Activated CD4-positive, alpha-beta T cell treated with anti-CD3 and anti-CD28 coated beads, Interleukin-2, amount 10 ng/mL, durations not matched to agents 7 days and 5 days (primary cell): Measurements from ENCODE around the gene LMF1. TPM values are rescaled to one million over a fixed set of nuclear protein-coding genes. Genes with fewer than 3 reads are reported as not detected.

Source experiments
- CTCF ChIA-PET: fragments of 350-600 bp; sonication (Branson Sonifier 250); formaldehyde crosslinking; loops from one replicate; lab custom pipeline; 2021; ENCODE audit warnings: antibody characterized with exemption; lab: Charles Lee
- POLR2A ChIA-PET: fragments of 350-600 bp; sonication (Branson Sonifier 250); formaldehyde crosslinking; loops from one replicate; lab custom pipeline; 2021; ENCODE audit warnings: antibody characterized with exemption; lab: Charles Lee
- DNase-seq: peaks from one replicate; pipeline ENCODE4 v3.0.0-alpha.2; 2020
- H3K27ac Mint-ChIP-seq: one replicate; pipeline ENCODE4 v1.8.0; 2021; ENCODE audit warnings: mild to moderate bottlenecking, moderate library complexity, mixed read lengths
- H3K27me3 Mint-ChIP-seq: one replicate; pipeline ENCODE4 v1.8.0; 2021; ENCODE audit warnings: mixed read lengths
- H3K36me3 Mint-ChIP-seq: one replicate; pipeline ENCODE4 v1.8.0; 2021; ENCODE audit warnings: low read depth, mixed read lengths
- H3K4me1 Mint-ChIP-seq: one replicate; pipeline ENCODE4 v1.8.0; 2021; ENCODE audit warnings: mixed read lengths
- H3K4me3 Mint-ChIP-seq: one replicate; pipeline ENCODE4 v1.8.0; 2021; ENCODE audit warnings: mild to moderate bottlenecking, moderate library complexity, mixed read lengths
- H3K9me3 Mint-ChIP-seq: one replicate; pipeline ENCODE4 v1.8.0; 2021; ENCODE audit warnings: mixed read lengths
- total RNA-seq, 2 experiments: library from RNA; stranded (reverse); gene quantifications; one replicate each; pipeline ENCODE4 v1.2.3, GENCODE V29; 2021

The LMF1 gene
- total RNA-seq, 2 experiments from 2014 or later = 20.5 to 23.0 TPM

DNA sequence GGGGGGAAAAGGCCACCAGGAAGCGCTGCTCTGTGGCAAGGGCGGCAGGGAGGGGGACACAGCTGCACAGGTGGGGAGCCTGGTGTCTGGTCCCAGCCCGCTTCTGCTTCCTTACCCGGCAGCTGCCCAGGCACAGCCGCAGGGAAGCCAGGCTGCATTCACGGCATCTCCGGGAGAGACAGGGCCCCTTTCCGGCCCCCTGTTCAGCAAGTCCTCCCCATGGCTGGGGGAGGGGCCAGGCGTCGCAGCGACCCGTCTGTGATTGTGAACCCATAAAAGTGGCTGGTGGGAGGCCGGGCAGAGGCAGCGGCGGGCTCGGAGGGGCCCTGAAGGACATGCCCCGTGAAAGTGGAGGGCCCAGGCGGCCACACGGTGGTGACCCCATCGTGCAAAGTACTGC lies 39.5 kb upstream of the LMF1 start:
- Mint-ChIP-seq H3K27ac (no peak overlapping the region), H3K9me3 (no peaks in the 10 kb centered on the region), H3K36me3 (no peaks in the 10 kb centered on the region), H3K4me3 (no peak overlapping the region), H3K4me1 (peaks cover 7% of the 10 kb centered on the region), H3K27me3 (peaks cover 6% of the 10 kb centered on the region)
- POLR2A ChIA-PET = no interaction called here
- CTCF ChIA-PET = no interaction called here
- no peak for DNase-seq

DNA sequence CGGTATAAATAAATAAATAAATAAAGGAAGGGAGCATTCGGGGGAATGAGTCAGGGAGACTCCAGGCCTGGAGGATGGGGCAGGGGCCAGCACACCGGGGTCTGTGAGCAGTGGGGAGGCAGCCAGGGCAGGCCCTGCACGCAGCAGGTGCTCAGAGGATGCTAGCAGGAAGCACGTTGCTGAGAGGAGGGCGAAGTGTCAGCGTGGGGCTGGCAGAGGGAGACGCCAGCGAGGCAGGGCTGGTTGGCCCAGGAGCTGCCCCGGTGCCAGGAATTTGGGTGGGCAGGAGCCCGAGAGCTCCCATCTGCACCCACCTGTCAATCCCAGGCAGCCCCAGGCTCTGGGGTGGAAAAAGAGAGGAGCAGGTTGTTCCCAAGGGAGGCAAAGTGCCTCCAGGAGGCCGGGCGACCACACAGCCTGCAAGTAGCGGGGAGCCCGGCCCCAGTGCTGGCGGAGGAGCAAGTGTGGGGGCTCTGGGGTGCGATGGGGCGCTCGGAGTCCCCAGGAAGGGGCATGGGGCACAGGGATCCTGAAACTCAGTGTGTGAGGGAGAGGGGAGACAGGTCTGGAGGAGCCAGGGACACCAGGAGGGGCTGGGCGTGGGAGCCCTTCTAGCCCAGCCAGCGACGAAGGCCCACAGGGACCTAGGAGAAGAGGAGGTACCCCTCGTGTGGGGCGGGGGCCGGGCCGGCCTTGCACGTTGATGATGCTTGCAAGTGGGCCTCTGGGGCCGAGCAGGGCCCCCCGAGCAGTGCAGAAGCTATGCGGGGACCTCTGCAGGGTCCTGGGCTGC lies 38.8 kb upstream of the LMF1 start:
- Mint-ChIP-seq H3K27ac (peak overlapping the region; percentile 19), H3K36me3 (no peaks in the 10 kb centered on the region), H3K4me1 (peaks cover 9% of the 10 kb centered on the region), H3K9me3 (no peaks in the 10 kb centered on the region), H3K27me3 (peaks cover 6% of the 10 kb centered on the region), H3K4me3 (no peak overlapping the region)
- POLR2A ChIA-PET = no interaction called here
- no peak for DNase-seq
- CTCF ChIA-PET = no interaction called here

DNA sequence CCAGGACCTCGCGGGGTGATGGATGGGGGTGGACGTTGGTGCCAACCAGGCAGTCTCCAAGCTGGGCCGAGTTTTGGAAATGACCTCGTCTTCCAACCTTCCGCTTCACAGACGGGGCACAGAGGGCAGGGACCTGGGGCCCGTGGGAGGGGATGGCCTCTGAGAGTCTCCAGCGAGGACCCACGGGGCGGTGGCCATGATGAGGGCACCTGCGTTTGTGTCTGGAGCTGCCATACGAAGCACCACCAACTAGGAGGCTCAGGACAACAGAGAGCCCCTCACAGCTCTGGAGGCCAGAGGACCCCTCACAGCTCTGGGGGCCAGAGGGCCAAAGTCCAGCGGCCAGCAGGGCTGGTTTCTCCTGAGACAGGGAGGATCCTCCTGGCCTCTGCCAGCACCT lies 37.3 kb upstream of the LMF1 start:
- POLR2A ChIA-PET = no interaction called here
- H3K27ac Mint-ChIP-seq = no peak overlapping the region
- CTCF ChIA-PET = interaction anchor here (0.6 kb wide), 1 partner anchor 12 kb away, joined by 3 read pairs; no protein-coding TSS in a partner anchor
- no peak overlapping the region for H3K4me3 Mint-ChIP-seq
- peaks cover 21% of the 10 kb centered on the region for H3K4me1 Mint-ChIP-seq
- peaks cover 6% of the 10 kb centered on the region for H3K27me3 Mint-ChIP-seq
- no peak for DNase-seq
- no peaks in the 10 kb centered on the region for H3K9me3 Mint-ChIP-seq
- H3K36me3 Mint-ChIP-seq = no peaks in the 10 kb centered on the region

DNA sequence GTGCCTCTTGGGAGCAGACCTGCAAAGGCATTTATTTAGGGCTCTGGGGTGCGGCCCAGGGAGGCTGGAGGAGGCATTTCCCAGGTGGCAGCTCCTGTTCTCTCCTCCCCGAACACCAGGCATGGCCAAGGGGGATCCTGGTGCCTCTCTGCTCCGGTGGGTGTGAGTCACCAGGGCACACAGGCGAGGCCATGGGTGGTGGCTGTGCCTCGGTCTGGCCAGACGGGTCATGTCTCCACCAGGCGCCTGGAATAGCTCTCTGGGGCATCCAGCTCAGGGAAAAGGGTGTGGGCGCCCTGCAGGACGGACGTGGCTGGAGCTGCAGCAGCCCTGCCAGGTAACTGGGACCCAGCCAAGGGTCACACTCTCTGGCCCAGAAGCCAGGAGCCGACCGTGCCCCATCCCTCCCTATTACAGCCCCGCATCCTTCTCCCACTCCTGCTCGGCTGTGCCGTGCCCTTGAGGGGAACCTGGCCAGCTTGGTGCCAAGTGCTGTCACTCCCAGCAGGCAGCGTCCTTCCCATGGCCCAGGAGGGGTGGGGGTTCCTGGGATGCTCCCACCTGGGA lies 36.6 kb upstream of the LMF1 start:
- CTCF ChIA-PET = interaction anchor here (0.6 kb wide), 1 partner anchor 12 kb away, joined by 3 read pairs; no protein-coding TSS in a partner anchor

DNA sequence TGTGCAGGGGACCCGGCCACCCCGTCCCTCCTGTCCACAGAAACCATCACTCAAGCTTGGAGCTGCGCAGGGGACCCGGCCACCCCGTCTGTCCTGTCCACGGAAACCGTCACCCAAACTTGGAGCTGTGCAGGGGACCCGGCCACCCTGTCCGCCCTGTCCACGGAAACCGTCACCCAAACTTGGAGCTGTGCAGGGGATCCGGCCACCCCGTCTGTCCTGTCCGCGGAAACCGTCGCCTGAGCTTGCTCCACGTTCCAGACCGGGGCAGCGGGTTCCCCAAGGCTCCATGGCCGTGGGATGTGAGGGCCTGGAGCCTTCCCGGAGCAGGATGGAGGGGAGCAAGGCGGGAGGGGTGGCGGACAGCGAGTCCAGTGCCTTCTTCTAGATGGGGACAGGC lies 36.0 kb upstream of the LMF1 start:
- no peak for DNase-seq

More for the DNA sequence above, 36.6 kb upstream of the LMF1 start:
- no peak for DNase-seq
- POLR2A ChIA-PET = no interaction called here
- H3K9me3 Mint-ChIP-seq = no peaks in the 10 kb centered on the region
- H3K36me3 Mint-ChIP-seq = no peaks in the 10 kb centered on the region
- no peak overlapping the region for H3K27ac Mint-ChIP-seq
- H3K4me1 Mint-ChIP-seq = peaks cover 26% of the 10 kb centered on the region
- H3K27me3 Mint-ChIP-seq = peaks cover 6% of the 10 kb centered on the region
- no peak overlapping the region for H3K4me3 Mint-ChIP-seq

DNA sequence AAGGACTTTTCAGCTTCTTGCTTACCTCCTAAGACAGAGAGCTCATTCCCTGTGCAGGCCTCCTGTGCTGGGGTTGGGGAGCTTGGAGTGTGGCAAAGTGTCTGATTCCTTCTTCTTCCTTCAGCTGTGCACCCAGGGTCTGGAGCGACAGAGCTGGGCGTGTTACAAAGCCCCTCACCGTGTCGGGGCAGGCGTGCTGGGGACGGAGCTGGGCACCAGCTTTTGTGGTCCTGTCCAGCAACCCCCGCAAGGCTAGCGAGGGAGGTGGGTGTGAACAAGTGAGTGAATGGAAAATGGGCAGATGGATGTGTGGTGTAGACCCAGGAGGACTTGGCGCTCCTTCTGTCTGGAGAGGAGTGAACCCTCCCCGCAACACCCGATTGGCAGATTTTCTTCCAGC lies 34.5 kb upstream of the LMF1 start:
- ChIA-PET POLR2A (no interaction called here), CTCF (interaction anchor here (0.9 to 1.4 kb wide), 2 partner anchors 37 to 52 kb away, joined by 3 read pairs; no protein-coding TSS in a partner anchor)
- H3K4me1 Mint-ChIP-seq = peaks cover 26% of the 10 kb centered on the region
- no peaks in the 10 kb centered on the region for H3K9me3 Mint-ChIP-seq
- H3K27me3 Mint-ChIP-seq = peaks cover 6% of the 10 kb centered on the region
- H3K27ac Mint-ChIP-seq = peak overlapping the region; percentile 60
- H3K4me3 Mint-ChIP-seq = no peak overlapping the region
- H3K36me3 Mint-ChIP-seq = no peaks in the 10 kb centered on the region
- DNase-seq = no peak

More for the DNA sequence above, 36.0 kb upstream of the LMF1 start:
- CTCF ChIA-PET = no interaction called here
- no peak overlapping the region for H3K4me3 Mint-ChIP-seq
- H3K36me3 Mint-ChIP-seq = no peaks in the 10 kb centered on the region
- H3K9me3 Mint-ChIP-seq = no peaks in the 10 kb centered on the region
- no peak overlapping the region for H3K27ac Mint-ChIP-seq
- peaks cover 26% of the 10 kb centered on the region for H3K4me1 Mint-ChIP-seq
- peaks cover 6% of the 10 kb centered on the region for H3K27me3 Mint-ChIP-seq
- POLR2A ChIA-PET = no interaction called here

DNA sequence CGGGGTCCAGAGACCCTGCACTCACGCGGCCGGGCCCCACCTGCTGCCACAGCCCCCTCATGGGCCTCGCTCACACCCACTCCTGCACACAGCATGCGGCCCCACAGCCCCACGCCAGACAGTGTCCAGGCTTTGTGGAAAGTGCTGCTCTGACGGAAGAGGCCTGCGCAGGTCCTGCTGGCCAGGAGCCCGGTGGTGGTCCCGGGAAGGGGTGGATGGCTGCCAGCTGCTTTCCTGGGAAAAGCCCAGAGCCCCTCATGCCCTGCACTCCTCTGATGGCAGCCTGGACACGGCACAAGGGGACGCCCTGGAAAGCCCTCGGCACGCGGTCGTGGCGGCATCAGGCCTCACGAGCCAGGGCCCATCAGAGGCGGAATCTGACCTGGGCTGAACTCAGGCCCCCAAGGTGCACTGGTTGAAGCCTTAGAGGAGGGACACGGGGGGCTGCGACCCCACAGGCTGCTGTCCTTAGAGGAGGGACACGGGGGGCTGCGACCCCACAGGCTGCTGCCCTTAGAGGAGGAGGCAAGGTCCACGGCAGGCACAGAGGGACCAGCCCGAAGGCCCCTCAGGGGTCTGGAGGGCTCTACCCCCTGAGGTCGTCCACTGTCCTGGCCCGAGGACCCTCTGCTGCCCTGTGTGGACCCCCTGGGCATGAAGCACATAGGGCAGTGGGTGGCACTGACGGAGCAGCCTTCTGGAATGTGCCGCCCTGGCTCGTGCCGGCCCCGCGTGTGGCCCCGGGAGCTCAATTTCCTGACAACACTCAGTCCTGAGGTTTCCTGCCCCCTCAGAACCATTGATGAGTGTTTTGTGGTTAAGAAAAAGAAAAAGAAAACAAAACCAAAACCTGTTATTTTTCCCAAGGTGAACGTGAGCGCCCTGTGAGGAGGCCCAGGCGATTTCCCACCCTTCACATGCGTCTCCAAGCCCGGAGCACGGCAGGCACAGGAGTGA lies 32.9 kb upstream of the LMF1 start:
- Mint-ChIP-seq H3K36me3 (no peaks in the 10 kb centered on the region), H3K4me3 (peak overlapping the region; percentile 42), H3K27me3 (peaks cover 5% of the 10 kb centered on the region), H3K9me3 (no peaks in the 10 kb centered on the region), H3K4me1 (peaks cover 27% of the 10 kb centered on the region), H3K27ac (peak overlapping the region; percentile 85)
- ChIA-PET POLR2A (interaction anchor here (0.6 kb wide), 1 partner anchor 195 kb away, joined by 3 read pairs; no protein-coding TSS in a partner anchor), CTCF (interaction anchor here (0.6 kb wide), 1 partner anchor 24 kb away, joined by 3 read pairs; no protein-coding TSS in a partner anchor)
- DNase-seq = peak; percentile 68

DNA sequence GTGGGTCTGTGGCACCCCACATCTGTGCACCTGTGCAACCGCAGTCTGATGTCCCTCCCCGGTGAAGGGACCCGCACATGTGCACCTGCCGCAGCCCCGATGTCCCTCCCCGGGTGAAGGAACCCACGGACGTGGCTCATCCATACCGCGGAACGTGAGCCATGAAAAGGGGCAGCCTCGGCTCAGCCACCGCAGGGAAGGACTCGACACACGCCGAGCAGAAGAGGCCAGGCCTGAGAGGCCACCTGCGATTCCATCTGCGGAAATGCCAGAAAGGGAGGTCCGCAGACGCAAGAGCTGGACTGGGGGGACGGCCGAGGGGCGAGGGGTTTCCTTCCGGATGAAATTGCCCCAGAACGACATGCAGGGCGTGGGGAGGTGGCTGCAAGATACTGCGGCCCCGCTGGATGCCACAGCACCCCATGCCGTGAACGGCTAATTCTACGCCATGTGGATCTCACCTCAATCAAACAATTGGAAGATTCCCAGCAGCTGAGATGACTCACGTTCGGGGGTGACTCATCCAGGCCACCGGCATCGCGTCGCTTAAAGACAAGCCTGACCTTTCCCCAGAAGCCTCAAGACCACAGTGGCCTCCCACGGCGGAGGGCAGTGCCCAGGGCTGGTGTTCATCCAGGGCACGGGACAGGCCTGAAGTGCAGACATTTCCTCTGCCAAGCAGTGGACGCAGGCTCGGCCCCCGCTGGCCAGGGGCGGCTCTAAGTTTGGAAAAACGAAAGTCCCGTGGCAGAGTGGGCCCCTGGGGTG lies 31.8 kb upstream of the LMF1 start:
- no peaks in the 10 kb centered on the region for H3K36me3 Mint-ChIP-seq
- POLR2A ChIA-PET = no interaction called here
- H3K9me3 Mint-ChIP-seq = no peaks in the 10 kb centered on the region
- no peak overlapping the region for H3K27ac Mint-ChIP-seq
- peak; percentile 29 for DNase-seq
- CTCF ChIA-PET = no interaction called here
- peaks cover 35% of the 10 kb centered on the region for H3K4me1 Mint-ChIP-seq
- H3K27me3 Mint-ChIP-seq = peaks cover 7% of the 10 kb centered on the region
- H3K4me3 Mint-ChIP-seq = no peak overlapping the region

DNA sequence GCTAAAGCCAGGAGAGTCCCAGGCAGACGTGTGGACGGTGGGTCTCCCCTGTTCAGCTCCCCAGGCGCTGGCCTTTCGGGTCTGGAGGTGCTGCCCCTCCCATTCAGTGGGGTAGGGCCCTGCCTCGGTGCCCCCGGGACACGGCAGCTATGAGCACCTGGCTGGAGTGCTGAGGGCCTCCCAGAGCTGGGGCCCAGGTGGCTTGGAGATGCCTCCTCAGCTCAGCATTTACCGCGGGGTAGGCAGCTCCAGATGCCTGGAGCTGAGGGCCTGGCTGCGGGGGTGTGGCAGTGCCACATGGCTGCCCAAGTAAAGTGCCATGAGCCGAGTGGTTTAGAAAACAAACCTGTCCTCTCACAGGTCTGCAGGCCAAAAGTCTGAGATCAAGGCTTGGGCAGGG lies 30.3 kb upstream of the LMF1 start:
- H3K36me3 Mint-ChIP-seq = no peaks in the 10 kb centered on the region
- POLR2A ChIA-PET = no interaction called here
- H3K9me3 Mint-ChIP-seq = peaks cover under 1% of the 10 kb centered on the region
- peaks cover 43% of the 10 kb centered on the region for H3K4me1 Mint-ChIP-seq
- DNase-seq = no peak
- peaks cover 10% of the 10 kb centered on the region for H3K27me3 Mint-ChIP-seq
- no peak overlapping the region for H3K27ac Mint-ChIP-seq
- no peak overlapping the region for H3K4me3 Mint-ChIP-seq
- CTCF ChIA-PET = no interaction called here

DNA sequence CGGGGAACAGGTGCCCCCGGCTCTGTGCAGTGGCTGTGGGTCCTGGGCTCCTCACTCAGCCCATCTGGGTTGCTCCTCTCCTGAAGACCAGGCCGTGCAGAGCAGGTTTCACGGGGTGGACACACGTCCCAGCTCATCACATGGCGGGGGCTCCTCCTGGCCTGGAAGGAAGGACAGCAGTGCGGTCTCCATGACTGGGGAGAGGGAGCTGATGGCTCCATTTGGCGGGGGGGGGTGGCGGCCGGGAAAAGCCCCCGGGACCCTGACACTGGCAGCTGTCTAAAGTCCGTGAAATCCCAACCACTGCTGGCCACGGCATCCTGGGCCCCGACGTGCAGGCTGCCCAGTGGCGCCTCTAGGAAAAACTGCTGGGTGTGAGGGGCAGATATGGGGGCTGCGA lies 29.8 kb upstream of the LMF1 start:
- ChIA-PET POLR2A (no interaction called here), CTCF (interaction anchor here (0.7 kb wide), 1 partner anchor 16 kb away, joined by 4 read pairs; no protein-coding TSS in a partner anchor)
- peaks cover 14% of the 10 kb centered on the region for H3K27me3 Mint-ChIP-seq
- no peak for DNase-seq
- H3K27ac Mint-ChIP-seq = no peak overlapping the region
- no peak overlapping the region for H3K4me3 Mint-ChIP-seq
- H3K4me1 Mint-ChIP-seq = peaks cover 44% of the 10 kb centered on the region
- no peaks in the 10 kb centered on the region for H3K36me3 Mint-ChIP-seq
- peaks cover 2% of the 10 kb centered on the region for H3K9me3 Mint-ChIP-seq

DNA sequence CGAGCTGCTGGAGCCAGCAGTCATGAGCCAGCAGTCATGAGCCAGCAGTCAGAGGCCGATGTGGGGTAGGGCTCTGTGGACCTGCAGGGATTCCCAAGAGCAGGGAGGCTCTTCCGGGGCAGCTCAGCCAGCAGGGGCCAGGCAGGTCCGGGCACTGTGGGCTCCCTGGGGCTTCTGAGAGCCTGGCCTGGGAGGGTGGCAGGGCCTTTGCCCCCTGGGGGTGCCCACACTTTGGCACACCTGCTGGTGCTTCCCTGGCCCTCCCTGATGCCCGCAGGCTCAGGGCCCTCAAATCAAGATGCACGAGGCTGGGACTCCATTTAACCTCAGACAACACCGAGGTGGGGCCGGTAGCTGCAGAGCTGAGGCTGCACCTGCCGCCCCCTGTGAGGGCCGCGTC lies 28.9 kb upstream of the LMF1 start:
- Mint-ChIP-seq H3K4me3 (no peak overlapping the region), H3K36me3 (no peaks in the 10 kb centered on the region), H3K27me3 (peaks cover 22% of the 10 kb centered on the region), H3K4me1 (peaks cover 39% of the 10 kb centered on the region), H3K27ac (no peak overlapping the region), H3K9me3 (peaks cover 4% of the 10 kb centered on the region)
- ChIA-PET POLR2A (no interaction called here), CTCF (interaction anchor here (0.6 to 1.4 kb wide), 2 partner anchors 19 to 36 kb away, joined by 3 to 4 read pairs; no protein-coding TSS in a partner anchor)
- no peak for DNase-seq

DNA sequence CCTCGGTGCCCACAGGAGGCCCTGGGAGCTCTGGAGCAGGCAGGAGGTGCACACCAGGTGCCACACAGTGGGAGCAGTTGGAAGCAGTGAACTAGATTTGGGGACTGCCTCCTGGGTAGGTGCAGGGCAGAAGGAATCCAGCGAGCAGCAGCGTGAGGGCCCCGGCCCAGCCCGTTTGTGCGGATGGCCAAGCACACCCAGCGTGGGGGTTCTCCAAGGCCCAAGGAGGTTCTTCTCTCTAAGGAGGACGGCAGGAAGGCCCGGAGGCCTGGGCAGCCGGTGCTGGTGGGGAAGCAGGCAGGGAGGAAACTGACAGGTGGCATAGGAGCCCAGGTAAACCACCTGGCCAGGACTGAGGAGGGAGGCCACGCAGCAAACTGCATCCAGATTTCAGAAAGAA lies 27.8 kb upstream of the LMF1 start:
- H3K9me3 Mint-ChIP-seq = peaks cover 4% of the 10 kb centered on the region
- H3K4me3 Mint-ChIP-seq = no peak overlapping the region
- no peak for DNase-seq
- no peaks in the 10 kb centered on the region for H3K36me3 Mint-ChIP-seq
- H3K27ac Mint-ChIP-seq = peak overlapping the region; percentile 71
- peaks cover 23% of the 10 kb centered on the region for H3K27me3 Mint-ChIP-seq
- peaks cover 29% of the 10 kb centered on the region for H3K4me1 Mint-ChIP-seq
- ChIA-PET CTCF (interaction anchor here (1.4 kb wide), 1 partner anchor 34 kb away, joined by 4 read pairs; no protein-coding TSS in a partner anchor), POLR2A (no interaction called here)
